HCT116 (cell line): ENCODE measurements around the gene TUBB1. TPM values are rescaled to one million over a fixed set of nuclear protein-coding genes. Genes with fewer than 3 reads are reported as not detected.

Source experiments
- ATAC-seq: fragments of 200-7000 bp; cut with Tn5 transposase; 2 replicates; pipeline ENCODE4 v1.9.1; 2020; ENCODE audit warnings: mild to moderate bottlenecking, moderate library complexity
- BruUV-seq: library from RNA; stranded (reverse); fragments of 400-500 nt; replicated peaks from 2 replicates; lab custom pipeline; 2021; lab: Mats Ljungman, UMichigan
- CTCF ChIA-PET: fragments of 300-600 bp; sonication (Branson Sonifier 250); formaldehyde crosslinking; loops from one replicate; lab custom pipeline; 2021; ENCODE audit warnings: antibody characterized with exemption; lab: Charles Lee
- POLR2A ChIA-PET: fragments of 300-600, 350-600 bp; sonication (Branson Sonifier 250); formaldehyde crosslinking; loops from one replicate; lab custom pipeline; 2021; ENCODE audit warnings: antibody characterized with exemption; lab: Charles Lee
- RAD21 ChIA-PET, 2 experiments: fragments of 300-600 bp; sonication (Branson Sonifier 250); formaldehyde crosslinking; loops; one replicate each; lab custom pipeline; 2023; ENCODE audit warnings: low total read pairs in 2 of 2; ENCODE audit not compliant: uncharacterized antibody in 2 of 2, unreplicated experiment in 2 of 2, low non-redundant PET in 1 of 2; lab: Charles Lee
- DNase-seq: peaks from one replicate; pipeline ENCODE4 v3.0.0-alpha.2; 2010; ENCODE audit warnings: low read depth, low spot score
- H2AFZ ChIP-seq: fragments of 200-600 bp; shearing (Covaris generic), sonication (generic); 2 replicates; pipeline ENCODE4 v1.6.1; 2017; ENCODE audit warnings: low read depth, mixed run types, mixed read lengths, antibody characterized with exemption, low read length; ENCODE audit not compliant: poor library complexity, severe bottlenecking
- H3K27ac ChIP-seq: 2 replicates; pipeline ENCODE4 v1.5.1; 2012; ENCODE audit warnings: low read depth, low read length
- H3K27me3 ChIP-seq: fragments of 200-600 bp; sonication (generic); 2 replicates; pipeline ENCODE4 v1.6.1; 2016; ENCODE audit warnings: mixed run types, low read length, mixed read lengths; ENCODE audit not compliant: insufficient read depth
- H3K36me3 ChIP-seq, 2 experiments: fragments of 200-500 bp in 1 of 2; fragments of 200-600 bp in 1 of 2; sonication (Bioruptor generic) in 1 of 2; sonication (generic) in 1 of 2; 2 replicates each; pipeline versions ENCODE4 v1.5.1 to v1.6.1; 2014 to 2016; ENCODE audit warnings: low read length in 2 of 2, inconsistent platforms in 1 of 2, mixed read lengths in 1 of 2, mixed run types in 1 of 2; ENCODE audit not compliant: insufficient read depth in 2 of 2, control insufficient read depth in 1 of 2
- H3K4me1 ChIP-seq, 2 experiments: fragments of 200-600 bp in 1 of 2; sonication (generic) in 1 of 2; 2 replicates each; pipeline versions ENCODE4 v1.5.1 to v1.6.1; 2012 to 2017; ENCODE audit warnings: low read length in 2 of 2, inconsistent platforms in 1 of 2, mild to moderate bottlenecking in 1 of 2, mixed read lengths in 1 of 2, mixed run types in 1 of 2, moderate library complexity in 1 of 2; ENCODE audit not compliant: insufficient read depth in 2 of 2, control insufficient read depth in 1 of 2
- H3K4me2 ChIP-seq: fragments of 200-600 bp; sonication (generic); 2 replicates; pipeline ENCODE4 v1.6.1; 2017; ENCODE audit warnings: mixed run types, low read length, mixed read lengths
- H3K4me3 ChIP-seq, 2 experiments: fragments of 200-600 bp in 1 of 2; sonication (generic) in 1 of 2; replicated peaks in 1 of 2; 2 replicates each; pipeline ENCODE4 v1.5.1; 2011 to 2016; ENCODE audit warnings: low read length in 2 of 2, control low read depth in 1 of 2, low read depth in 1 of 2, mild to moderate bottlenecking in 1 of 2, mixed read lengths in 1 of 2, mixed run types in 1 of 2
- H3K79me2 ChIP-seq: fragments of 200-600 bp; sonication (generic); 2 replicates; pipeline ENCODE4 v1.6.1; 2017; ENCODE audit warnings: mild to moderate bottlenecking, mixed run types, low read length, moderate library complexity, mixed read lengths; ENCODE audit not compliant: insufficient read depth
- H3K9ac ChIP-seq: fragments of 200-600 bp; sonication (generic); 2 replicates; pipeline ENCODE4 v1.6.1; 2016; ENCODE audit warnings: low read length, mixed read lengths
- H3K9me2 ChIP-seq: fragments of 200-600 bp; sonication (generic), shearing (Covaris generic); 2 replicates; pipeline ENCODE4 v1.6.1; 2017; ENCODE audit warnings: mixed run types, mild to moderate bottlenecking, moderate library complexity; ENCODE audit not compliant: insufficient read depth
- H3K9me3 ChIP-seq, 2 experiments: fragments of 200-500 bp in 1 of 2; fragments of 200-600 bp in 1 of 2; sonication (Bioruptor generic) in 1 of 2; sonication (generic) in 1 of 2; 2 replicates each; pipeline ENCODE4 v1.6.1; 2014 to 2017; ENCODE audit warnings: low read length in 2 of 2, mixed read lengths in 2 of 2, inconsistent platforms in 1 of 2, low read depth in 1 of 2, mild to moderate bottlenecking in 1 of 2, mixed run types in 1 of 2, moderate library complexity in 1 of 2; ENCODE audit not compliant: control insufficient read depth in 1 of 2, insufficient read depth in 1 of 2
- H4K20me1 ChIP-seq: fragments of 200-600 bp; sonication (generic), shearing (Covaris generic); 2 replicates; pipeline ENCODE4 v1.6.1; 2017; ENCODE audit warnings: mixed run types, mild to moderate bottlenecking, moderate library complexity; ENCODE audit not compliant: insufficient read depth
- CBX3 ChIP-seq: IDR thresholded peaks from 2 replicates; pipeline ENCODE4 v1.6.1; 2012; ENCODE audit warnings: low read depth
- CEBPB ChIP-seq: IDR thresholded peaks from 2 replicates; pipeline ENCODE4 v1.6.1; 2012; ENCODE audit warnings: low read depth
- EZH2 ChIP-seq: fragments of 200-600 bp; sonication (generic); IDR thresholded peaks from 2 replicates; pipeline ENCODE4 v1.6.1; 2017; ENCODE audit warnings: antibody characterized with exemption, mixed run types
- EZH2phosphoT487 ChIP-seq: fragments of 200-600 bp; IDR thresholded peaks from 2 replicates; pipeline ENCODE4 v1.6.1; 2018; ENCODE audit warnings: antibody characterized with exemption, borderline replicate concordance
- FOSL1 ChIP-seq: IDR thresholded peaks from 2 replicates; pipeline ENCODE4 v1.6.1; 2012; ENCODE audit warnings: low read depth
- JUND ChIP-seq: IDR thresholded peaks from 2 replicates; pipeline ENCODE4 v1.6.1; 2012
- POLR2A ChIP-seq: IDR thresholded peaks from 2 replicates; pipeline ENCODE4 v1.7.0; 2011; ENCODE audit warnings: borderline replicate concordance; ENCODE audit not compliant: insufficient read depth, insufficient read length; ENCODE audit errors: extremely low read depth
- POLR2AphosphoS5 ChIP-seq: IDR thresholded peaks from 2 replicates; pipeline ENCODE4 v1.6.1; 2011; ENCODE audit warnings: mild to moderate bottlenecking, low read depth, low read length, moderate library complexity
- RAD21 ChIP-seq: IDR thresholded peaks from 2 replicates; pipeline ENCODE4 v1.6.1; 2012; ENCODE audit warnings: low read depth, mild to moderate bottlenecking
- SIN3A ChIP-seq: IDR thresholded peaks from 2 replicates; pipeline ENCODE4 v1.6.1; 2012; ENCODE audit warnings: low read depth
- SP1 ChIP-seq: IDR thresholded peaks from 2 replicates; pipeline ENCODE4 v1.6.1; 2012; ENCODE audit warnings: low read depth
- TCF7L2 ChIP-seq: IDR thresholded peaks from 2 replicates; pipeline ENCODE4 v1.7.0; 2011; ENCODE audit warnings: borderline replicate concordance, inconsistent platforms; ENCODE audit not compliant: insufficient read depth, insufficient read length; ENCODE audit errors: extremely low read depth
- YY1 ChIP-seq: IDR thresholded peaks from 2 replicates; pipeline ENCODE4 v1.6.1; 2011; ENCODE audit warnings: low read length, low read depth, moderate library complexity, mild to moderate bottlenecking; ENCODE audit not compliant: insufficient replicate concordance; ENCODE audit errors: extremely low read depth
- ZFX ChIP-seq: fragments of 450-650 bp; IDR thresholded peaks from 2 replicates; pipeline ENCODE4 v1.6.1; 2017
- ZNF274 ChIP-seq: fragments of 200-500 bp; sonication (Bioruptor generic); IDR thresholded peaks from 2 replicates; pipeline ENCODE4 v1.6.1; 2014; ENCODE audit warnings: mild to moderate bottlenecking, low read depth, low read length, inconsistent platforms
- intact Hi-C: fragments of 100-400 bp; cut with micrococcal nuclease; formaldehyde crosslinking; loops from 2 replicates; pipeline ENCODE4 v1.10.0; 2022
- total RNA-seq: library from RNA; stranded (reverse); gene quantifications from one replicate; pipeline ENCODE4 v1.2.1, GENCODE V29; 2021; ENCODE audit not compliant: unreplicated experiment
- TF ChIP-seq, protein P1 (sequence below): IDR thresholded peaks from 2 replicates; pipeline ENCODE4 v1.6.1; 2011; ENCODE audit warnings: mild to moderate bottlenecking, low read length, moderate library complexity; ENCODE audit not compliant: insufficient replicate concordance; ENCODE audit errors: extremely low read depth

Gene TUBB1
- total RNA-seq, 1 experiment from 2014 or later, result not detected

DNA sequence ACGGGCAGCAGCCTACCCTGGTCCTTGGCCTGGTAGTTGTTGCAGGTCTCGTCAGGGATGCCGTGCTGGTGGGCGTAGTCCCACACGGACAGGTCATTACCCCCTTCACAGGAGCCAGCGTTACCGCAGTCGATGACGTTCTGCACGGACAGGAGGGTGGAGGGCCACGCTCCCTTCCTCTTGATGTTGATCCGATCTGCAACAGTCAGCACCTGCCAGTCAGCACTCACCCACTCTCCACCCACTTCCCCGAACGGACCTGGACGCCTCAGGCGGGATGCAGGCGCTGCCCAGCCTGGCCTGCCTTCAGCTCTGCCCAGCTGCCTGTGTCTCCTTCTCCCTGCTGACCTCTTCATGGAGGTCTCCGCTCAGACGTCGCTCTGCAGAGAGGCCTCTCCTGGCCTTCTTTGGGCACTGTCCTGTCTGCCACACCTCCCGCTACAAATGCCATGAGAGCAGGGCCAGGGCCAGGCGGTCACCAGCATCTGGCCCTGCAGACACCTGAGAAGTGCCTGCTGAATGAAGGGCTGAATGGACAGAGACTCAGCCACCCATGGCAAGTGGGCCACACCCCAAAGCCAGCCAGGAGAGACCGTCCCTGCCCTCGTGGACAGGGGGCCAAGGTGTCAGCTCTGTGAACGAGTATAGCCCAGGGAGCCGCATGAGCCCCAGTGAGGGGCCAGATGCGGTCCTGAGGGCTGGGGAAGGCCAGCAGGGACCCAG is 17.6 kb upstream of the TUBB1 start:
- no peaks in the 10 kb centered on the region for H3K9me2 ChIP-seq
- no peaks in the 10 kb centered on the region for H3K9me3 ChIP-seq
- H3K4me1 ChIP-seq, result peaks cover 4 to 15% of the 10 kb centered on the region in 2 experiments
- no peak overlapping the region for H3K4me3 ChIP-seq
- H4K20me1 ChIP-seq, result no peaks in the 10 kb centered on the region
- no TSS peak for BruUV-seq
- no peaks in the 10 kb centered on the region for H3K27me3 ChIP-seq
- no peak overlapping the region for H3K9ac ChIP-seq
- no peak overlapping the region for H3K4me2 ChIP-seq
- no peak overlapping the region for H3K27ac ChIP-seq
- ATAC-seq, result no peak
- H3K36me3 ChIP-seq, result peaks cover 7 to 17% of the 10 kb centered on the region in 2 experiments; a peak in 2 of 4 replicates
- ChIA-PET CTCF (no interaction called here), RAD21 (no interaction called here), POLR2A (no interaction called here)
- intact Hi-C loops, result no loop called here
- H3K79me2 ChIP-seq, result peaks cover 27% of the 10 kb centered on the region; the same call in 1 of the 2 replicates
- H2AFZ ChIP-seq, result no peak overlapping the region
- no peak for TF ChIP-seq FOSL1
- TF ChIP-seq CEBPB, result no peak
- no peak for TF ChIP-seq YY1
- no peak for TF ChIP-seq JUND
- no peak for TF ChIP-seq RAD21
- no peak for TF ChIP-seq EZH2phosphoT487
- TF ChIP-seq ZFX, result no peak
- TF ChIP-seq ZNF274, result no peak
- TF ChIP-seq POLR2A, result no peak
- TF ChIP-seq TCF7L2, result no peak
- TF ChIP-seq EZH2, result no peak
- no peak for TF ChIP-seq SIN3A
- no peak for TF ChIP-seq CBX3
- TF ChIP-seq, protein P1, sequence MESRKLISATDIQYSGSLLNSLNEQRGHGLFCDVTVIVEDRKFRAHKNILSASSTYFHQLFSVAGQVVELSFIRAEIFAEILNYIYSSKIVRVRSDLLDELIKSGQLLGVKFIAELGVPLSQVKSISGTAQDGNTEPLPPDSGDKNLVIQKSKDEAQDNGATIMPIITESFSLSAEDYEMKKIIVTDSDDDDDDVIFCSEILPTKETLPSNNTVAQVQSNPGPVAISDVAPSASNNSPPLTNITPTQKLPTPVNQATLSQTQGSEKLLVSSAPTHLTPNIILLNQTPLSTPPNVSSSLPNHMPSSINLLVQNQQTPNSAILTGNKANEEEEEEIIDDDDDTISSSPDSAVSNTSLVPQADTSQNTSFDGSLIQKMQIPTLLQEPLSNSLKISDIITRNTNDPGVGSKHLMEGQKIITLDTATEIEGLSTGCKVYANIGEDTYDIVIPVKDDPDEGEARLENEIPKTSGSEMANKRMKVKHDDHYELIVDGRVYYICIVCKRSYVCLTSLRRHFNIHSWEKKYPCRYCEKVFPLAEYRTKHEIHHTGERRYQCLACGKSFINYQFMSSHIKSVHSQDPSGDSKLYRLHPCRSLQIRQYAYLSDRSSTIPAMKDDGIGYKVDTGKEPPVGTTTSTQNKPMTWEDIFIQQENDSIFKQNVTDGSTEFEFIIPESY, result no peak
- no peak for TF ChIP-seq SP1
- no peak for TF ChIP-seq POLR2AphosphoS5
- DNase-seq, result no peak
